ENCODE measurements around the gene MOV10.

Gene MOV10

DNA sequence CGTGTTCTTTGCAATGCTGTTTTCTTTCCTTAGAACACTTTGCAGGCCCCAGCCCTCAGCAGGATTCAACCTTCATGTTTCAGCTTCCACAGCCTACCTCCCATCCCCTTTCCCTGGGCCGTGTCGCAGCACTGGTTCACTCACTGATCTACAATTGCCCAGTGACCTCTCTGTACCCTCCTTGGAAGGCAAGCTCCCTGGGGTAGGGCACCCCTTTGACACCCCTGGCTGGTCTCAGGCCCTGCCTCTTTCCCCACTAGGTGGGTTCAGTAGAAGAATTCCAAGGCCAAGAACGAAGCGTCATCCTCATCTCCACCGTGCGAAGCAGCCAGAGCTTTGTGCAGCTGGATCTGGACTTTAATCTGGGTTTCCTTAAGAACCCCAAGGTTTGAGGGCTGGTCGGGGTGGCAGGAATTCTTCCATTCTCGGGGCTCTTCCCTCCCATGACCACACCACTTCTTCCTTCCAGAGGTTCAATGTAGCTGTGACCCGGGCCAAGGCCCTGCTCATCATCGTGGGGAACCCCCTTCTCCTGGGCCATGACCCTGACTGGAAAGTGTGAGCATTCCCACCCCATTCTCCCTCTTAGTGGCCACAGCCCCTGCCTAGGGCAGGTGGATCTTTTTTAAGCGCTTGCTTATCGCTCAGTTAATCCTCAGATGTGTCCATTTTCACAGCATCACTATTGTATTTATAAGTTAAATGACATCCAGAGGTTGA lies 25.1 kb downstream of the MOV10 start:
- no peak for DNase-seq (ENCODE audit: low spot score)

GRCh38 chr1:112700290-112701226 lies 26.1 kb downstream of the MOV10 start:
- peak; percentile 78 for DNase-seq (ENCODE audit: low spot score)

DNA sequence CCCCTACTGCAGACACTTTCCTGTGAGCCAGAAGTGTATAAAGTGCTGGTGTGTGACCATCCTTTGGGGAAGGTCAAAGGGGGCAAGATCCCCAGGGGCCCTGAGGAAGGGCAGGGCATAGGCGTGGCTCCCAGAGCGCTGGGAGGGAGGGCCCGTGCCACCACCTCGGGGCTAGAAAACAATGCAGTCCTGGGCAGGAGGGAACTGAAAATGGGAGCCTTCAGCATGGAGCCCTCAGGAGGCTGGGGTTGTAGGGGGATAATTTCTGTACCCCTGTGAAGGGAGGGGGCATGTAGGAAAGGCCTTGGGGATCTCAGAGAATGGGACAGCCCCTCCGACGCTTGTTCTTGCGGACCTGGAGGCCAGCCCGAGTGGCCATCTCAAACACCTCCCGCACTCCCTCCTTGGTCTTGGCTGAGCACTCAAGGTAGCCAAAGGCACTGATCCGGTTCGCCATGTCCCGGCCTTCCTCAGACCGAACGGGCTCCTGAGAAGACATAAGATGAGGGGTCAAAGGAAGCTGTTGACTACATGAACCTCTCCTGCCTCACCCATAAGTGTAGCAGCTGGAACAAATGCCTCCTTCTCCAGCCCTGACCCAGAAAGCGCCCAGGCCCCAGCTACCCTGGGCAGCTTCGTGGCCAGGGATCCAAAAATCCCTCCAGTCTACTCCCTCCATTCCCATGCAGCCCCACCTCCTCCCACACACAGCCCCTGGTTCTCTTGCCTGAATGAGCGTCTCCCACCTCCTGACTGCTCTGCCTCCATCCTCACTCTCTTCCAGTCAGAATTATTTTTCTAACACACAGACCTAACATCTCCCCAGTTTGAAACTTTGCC lies 27.0 kb downstream of the MOV10 start:
- DNase-seq (ENCODE audit: low spot score): no peak

- DNase-seq (ENCODE audit: low spot score): no peak
Observed at GRCh38 chr1:112702067-112702395, 27.6 kb downstream of the MOV10 start.

DNA sequence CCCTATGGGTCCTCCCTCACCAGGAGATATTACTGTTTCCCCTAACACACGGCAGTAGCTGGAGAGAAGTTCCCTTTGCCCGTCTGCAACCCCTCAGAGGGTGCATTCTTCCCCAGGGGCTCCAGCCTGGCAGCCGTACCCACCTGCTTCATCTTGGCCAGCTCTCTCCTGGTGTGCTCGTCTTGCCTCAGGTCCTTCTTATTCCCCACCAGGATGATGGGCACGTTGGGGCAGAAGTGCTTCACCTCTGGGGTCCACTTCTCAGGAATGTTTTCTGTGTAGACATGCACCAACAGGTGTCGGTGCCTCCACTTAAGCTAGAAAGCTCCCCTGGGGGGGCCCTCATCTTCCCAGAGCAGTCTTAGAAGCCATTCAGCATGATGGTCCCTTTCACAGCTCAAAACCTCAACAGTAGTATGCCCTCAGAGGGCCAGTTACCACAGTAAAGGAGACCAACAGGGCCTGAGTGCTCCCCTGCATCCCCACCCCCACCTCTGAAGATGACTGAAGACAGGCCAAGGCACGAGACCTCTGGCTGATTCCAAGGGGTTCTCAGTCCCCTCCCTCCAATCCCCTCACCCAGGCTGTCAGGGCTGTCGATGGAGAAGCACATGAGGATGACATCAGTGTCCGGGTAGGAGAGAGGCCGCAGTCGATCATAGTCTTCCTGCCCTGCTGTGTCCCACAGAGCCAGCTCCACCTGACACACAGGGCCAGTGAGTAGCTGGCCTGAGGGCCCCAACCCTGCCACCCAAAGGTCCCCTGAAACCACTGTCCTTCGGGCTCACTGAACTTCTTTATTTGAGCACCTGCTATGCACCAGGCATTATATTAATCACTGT lies 28.2 kb downstream of the MOV10 start:
- no peak for DNase-seq (ENCODE audit: low spot score)

GRCh38 chr1:112703706-112704105 lies 29.2 kb downstream of the MOV10 start:
- DNase-seq (ENCODE audit: low spot score): no peak

GRCh38 chr1:112704391-112704933 lies 30.0 kb downstream of the MOV10 start:
- no peak for DNase-seq (ENCODE audit: low spot score)

- DNase-seq (ENCODE audit: low spot score): peak; percentile 83
Observed at GRCh38 chr1:112704934-112705627, 30.6 kb downstream of the MOV10 start.

- DNase-seq (ENCODE audit: low spot score): peak; percentile 76
Observed at GRCh38 chr1:112706505-112707220, 32.2 kb downstream of the MOV10 start, which contains the start of gene RHOC. TSS of gene RHOC (minus strand) at chr1:112707127. CDS start at chr1:112703799, 3,328 bp downstream.

DNA sequence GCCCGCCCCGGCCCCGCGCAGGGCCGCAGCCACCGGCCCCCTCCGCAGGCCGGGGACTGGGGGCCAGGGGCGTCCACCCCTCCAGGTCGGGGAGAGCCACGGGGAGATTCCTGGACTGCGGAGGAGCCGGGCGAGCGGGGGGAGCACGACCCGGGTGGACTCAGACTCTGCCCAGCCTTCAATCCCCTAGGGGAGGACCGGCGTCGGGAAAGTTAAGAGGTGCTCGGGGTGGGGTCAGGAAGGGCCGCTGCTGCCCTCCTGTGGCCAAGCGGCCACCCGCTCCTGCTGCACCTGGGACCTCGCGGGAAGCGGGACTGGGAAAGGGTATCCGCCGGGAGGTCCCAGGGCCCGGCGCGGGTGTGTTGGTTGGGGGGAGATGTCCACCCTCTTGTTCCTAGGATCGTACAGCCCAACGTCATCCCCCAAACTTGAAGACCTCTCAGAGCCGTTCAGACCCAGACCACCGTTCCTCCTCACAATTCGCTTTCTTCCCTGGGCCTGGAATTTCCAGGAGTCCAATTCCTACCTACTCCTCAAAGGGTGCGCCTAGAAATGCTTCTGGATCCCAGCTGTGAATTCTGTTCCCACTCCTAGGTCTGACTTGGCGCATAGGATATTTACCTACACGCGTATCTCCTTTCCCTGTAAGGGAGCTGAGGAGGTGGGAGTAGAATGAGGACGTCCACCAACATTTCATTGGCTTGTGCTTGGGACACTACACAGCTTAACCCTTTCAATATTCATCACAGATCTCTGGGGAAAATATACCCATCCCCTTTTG lies 33.0 kb downstream of the MOV10 start:
- peak; percentile 96 for DNase-seq (ENCODE audit: low spot score)

GRCh38 chr1:112708002-112708448 lies 33.6 kb downstream of the MOV10 start:
- no peak for DNase-seq (ENCODE audit: low spot score)

- DNase-seq (ENCODE audit: low spot score): no peak
Observed at GRCh38 chr1:112708489-112708888, 34.0 kb downstream of the MOV10 start.

- no peak for DNase-seq (ENCODE audit: low spot score)
Observed at GRCh38 chr1:112710159-112710558, 35.7 kb downstream of the MOV10 start.

GRCh38 chr1:112710586-112710985 lies 36.1 kb downstream of the MOV10 start:
- no peak for DNase-seq (ENCODE audit: low spot score)

DNA sequence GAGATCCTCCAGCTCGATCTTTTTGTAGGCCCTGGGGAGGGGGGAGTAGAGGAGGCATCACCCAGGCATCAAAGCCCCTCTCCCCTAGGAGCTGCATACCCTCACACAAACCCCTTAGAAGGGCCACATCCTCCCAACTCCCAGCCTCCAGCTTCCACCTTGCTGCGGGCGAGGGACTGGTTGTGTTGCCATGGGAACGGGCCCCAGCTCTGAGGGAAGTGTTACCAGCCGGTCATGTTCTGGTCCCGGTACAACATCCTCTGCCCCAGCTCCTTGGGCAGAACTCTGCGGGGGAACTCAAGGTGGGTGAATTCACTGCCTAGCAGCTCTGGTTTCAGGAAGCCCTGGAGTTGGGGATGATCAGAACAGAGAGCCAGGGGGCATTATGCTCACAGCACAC lies 36.6 kb downstream of the MOV10 start:
- no peak for DNase-seq (ENCODE audit: low spot score)

GRCh38 chr1:112711670-112712069 lies 37.2 kb downstream of the MOV10 start:
- DNase-seq (ENCODE audit: low spot score): no peak

DNA sequence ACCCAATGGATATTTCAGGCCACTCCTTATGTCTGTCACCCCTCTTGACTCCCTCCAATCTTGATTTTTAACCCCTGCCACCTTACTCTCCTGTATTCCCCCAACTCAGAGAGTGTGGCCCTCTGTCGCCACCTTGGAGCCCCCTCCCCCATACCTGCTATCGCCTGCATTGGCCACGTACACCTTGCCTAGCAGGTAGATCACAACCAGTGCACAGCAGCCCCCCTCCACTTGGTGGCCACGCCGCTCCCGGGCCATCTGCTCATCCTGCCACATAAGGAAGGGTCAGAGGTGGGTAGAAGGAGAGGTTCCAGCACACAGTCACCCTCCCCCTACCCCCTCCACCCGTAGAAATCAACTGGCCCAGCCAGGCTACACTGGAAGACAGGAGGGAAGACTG lies 37.7 kb downstream of the MOV10 start:
- DNase-seq (ENCODE audit: low spot score): no peak

- DNase-seq (ENCODE audit: low spot score): no peak
Observed at GRCh38 chr1:112712701-112713128, 38.3 kb downstream of the MOV10 start.
